NCI-H1436 treated with DMSO at 0.1 percent for 48 hours (cell line): ENCODE data around the gene TMEM37.
A peak's percentile ranks its signal among the peaks of the same experiment; 100 is the strongest.
"Not testable (repeated sequence)": the region's sequence is repeated elsewhere in the genome, so short reads cannot be mapped to it uniquely, and the experiment has no call there.

Experiments used
- DNase-seq: peaks from one replicate; lab custom pipeline; 2025; lab: John Stamatoyannopoulos, UW

TMEM37 gene

GRCh38 chr2:119431155-119431975 lies at the start of gene TMEM37:
TSS of gene TMEM37 (plus strand) at chr2:119431854. CDS start at chr2:119431904, 50 bp downstream.
- peak; percentile 44 for DNase-seq

GRCh38 chr2:119383410-119384140 lies 48.1 kb upstream of the TMEM37 start:
- no peak for DNase-seq

- DNase-seq: no peak
These were observed 46.7 kb upstream of the TMEM37 start for GRCh38 chr2:119384971-119385370.

- DNase-seq: no peak
These were observed 46.2 kb upstream of the TMEM37 start for GRCh38 chr2:119385466-119385865.

GRCh38 chr2:119387381-119388129 lies 44.1 kb upstream of the TMEM37 start:
- DNase-seq: no peak

- DNase-seq: no peak
These were observed 41.9 kb upstream of the TMEM37 start for GRCh38 chr2:119389615-119390306.

GRCh38 chr2:119393971-119394748 lies 37.5 kb upstream of the TMEM37 start:
- no peak for DNase-seq

GRCh38 chr2:119397196-119397595 lies 34.5 kb upstream of the TMEM37 start:
- no peak for DNase-seq

- DNase-seq: no peak
These were observed 29.5 kb upstream of the TMEM37 start for GRCh38 chr2:119402106-119402505.

- DNase-seq: no peak
These were observed 28.8 kb upstream of the TMEM37 start for GRCh38 chr2:119402645-119403560.

GRCh38 chr2:119403618-119404017 lies 28.0 kb upstream of the TMEM37 start:
- DNase-seq: not testable (repeated sequence)

- no peak for DNase-seq
These were observed 26.5 kb upstream of the TMEM37 start for GRCh38 chr2:119405151-119405550.

- DNase-seq: no peak
These were observed 24.0 kb upstream of the TMEM37 start for GRCh38 chr2:119407430-119408220.

- no peak for DNase-seq
These were observed 23.4 kb upstream of the TMEM37 start for GRCh38 chr2:119408221-119408619.

GRCh38 chr2:119409506-119409905 lies 22.1 kb upstream of the TMEM37 start:
- no peak for DNase-seq

GRCh38 chr2:119414894-119415293 lies 16.8 kb upstream of the TMEM37 start:
- DNase-seq: no peak

GRCh38 chr2:119415630-119416029 lies 16.0 kb upstream of the TMEM37 start:
- no peak for DNase-seq

GRCh38 chr2:119416299-119416923 lies 15.2 kb upstream of the TMEM37 start:
- DNase-seq: no peak

GRCh38 chr2:119417908-119418307 lies 13.7 kb upstream of the TMEM37 start:
- no peak for DNase-seq
